H1 (cell line): ENCODE measurements around the gene PPM1G. TPM values are rescaled to one million over a fixed set of nuclear protein-coding genes. Genes with fewer than 3 reads are reported as not detected.

Experiments used
- HDAC2 ChIP-seq, 2 experiments: fragments of 300-600 bp in 1 of 2; sonication (generic) in 1 of 2; IDR thresholded peaks; 2 replicates each; pipeline ENCODE4 v1.6.1; 2011 to 2012; ENCODE audit warnings: low read depth in 2 of 2, low read length in 2 of 2, mild to moderate bottlenecking in 2 of 2, moderate library complexity in 2 of 2, borderline replicate concordance in 1 of 2, inconsistent platforms in 1 of 2
- KDM1A ChIP-seq: fragments of 200-600, 300-600 bp; sonication (generic); IDR thresholded peaks from 2 replicates; pipeline ENCODE4 v1.7.1; 2016; ENCODE audit warnings: mild to moderate bottlenecking, low read length, borderline replicate concordance
- SP1 ChIP-seq: IDR thresholded peaks from 2 replicates; pipeline ENCODE4 v1.6.1; 2011; ENCODE audit warnings: low read depth, low read length
- SRF ChIP-seq: IDR thresholded peaks from 2 replicates; pipeline ENCODE4 v1.6.1; 2011; ENCODE audit warnings: mild to moderate bottlenecking, low read depth, low read length, moderate library complexity
- TAF1 ChIP-seq: IDR thresholded peaks from 2 replicates; pipeline ENCODE4 v1.6.1; 2011; ENCODE audit warnings: mild to moderate bottlenecking, low read depth, low read length
- ZNF274 ChIP-seq: IDR thresholded peaks from 2 replicates; pipeline ENCODE4 v1.7.0; 2012; ENCODE audit warnings: low read length, borderline replicate concordance; ENCODE audit errors: extremely low read depth
- polyA plus RNA-seq, 7 experiments: library from polyadenylated mRNA; depleted of rRNA in 3 of 7; stranded (reverse) in 5 of 7; unstranded in 2 of 7; fragments of >200 nt in 5 of 7; fragments of 200-250 nt in 2 of 7; gene quantifications; 1 replicate in 5 of 7; 2 replicates in 1 of 7; 4 replicates in 1 of 7; pipeline versions ENCODE4 v1.2.1 to v1.2.3, GENCODE V29; 2011 to 2013; ENCODE audit warnings: missing spikeins in 2 of 7, mixed read lengths in 2 of 7
- total RNA-seq: library from RNA; stranded (reverse); fragmentation: NEBNext Ultra II Directional; extraction: Animal tissue kit (Norgen Biotek cat#: 25700); gene quantifications from 2 replicates; pipeline ENCODE4 v1.2.1, GENCODE V29; 2021
- TF ChIP-seq, protein P1 (sequence below): IDR thresholded peaks from 2 replicates; pipeline ENCODE4 v1.6.1; 2012; ENCODE audit warnings: inconsistent platforms

PPM1G gene
- total and polyA plus RNA-seq, 2 of the 8 experiments (the other 6 are each of a cell fraction or from before 2014, with no cell fraction given), result 73.3 to 203 TPM

DNA sequence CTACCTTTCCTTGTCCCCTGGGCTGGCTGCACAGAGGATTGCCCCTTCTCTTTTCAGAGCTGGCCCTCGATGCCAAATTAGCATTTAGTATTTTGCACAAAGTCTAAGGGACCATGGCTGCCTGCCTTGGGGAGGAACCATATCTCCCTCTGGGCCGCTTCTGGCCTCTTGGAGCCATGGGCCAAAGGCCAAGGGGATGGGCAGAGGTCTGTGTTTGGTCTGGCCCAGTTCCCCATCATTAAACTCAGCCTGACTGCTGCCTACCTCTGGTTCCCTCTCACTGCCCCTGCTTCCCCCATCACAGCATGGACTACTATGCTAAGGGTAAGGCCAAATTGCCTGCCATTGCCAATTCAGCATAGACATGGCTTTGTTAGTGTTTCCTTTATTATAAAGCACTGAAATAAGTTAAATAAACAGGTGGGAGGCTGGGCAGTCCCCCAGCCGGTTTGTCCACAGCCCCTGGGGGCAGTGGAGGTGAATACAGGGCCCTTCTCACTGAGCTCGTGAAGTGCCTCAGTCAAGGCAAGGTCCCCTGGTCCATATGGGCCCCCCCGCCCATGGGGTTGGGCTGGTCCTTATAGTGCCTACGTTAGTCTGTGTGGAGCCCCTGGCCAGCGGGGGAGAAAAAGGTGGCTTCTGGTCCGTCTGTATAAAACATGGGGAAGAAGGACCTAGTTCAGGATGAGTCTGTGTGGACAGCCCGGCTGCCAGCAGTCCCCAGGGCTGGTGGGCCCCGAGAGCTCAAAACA is 32.3 kb downstream of the PPM1G start (continued):
- no peak for TF ChIP-seq SRF
- no peak for TF ChIP-seq ZNF274
- TF ChIP-seq, protein P1, sequence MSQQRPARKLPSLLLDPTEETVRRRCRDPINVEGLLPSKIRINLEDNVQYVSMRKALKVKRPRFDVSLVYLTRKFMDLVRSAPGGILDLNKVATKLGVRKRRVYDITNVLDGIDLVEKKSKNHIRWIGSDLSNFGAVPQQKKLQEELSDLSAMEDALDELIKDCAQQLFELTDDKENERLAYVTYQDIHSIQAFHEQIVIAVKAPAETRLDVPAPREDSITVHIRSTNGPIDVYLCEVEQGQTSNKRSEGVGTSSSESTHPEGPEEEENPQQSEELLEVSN, result no peak
- TF ChIP-seq KDM1A, result no peak
- TF ChIP-seq TAF1, result no peak
- TF ChIP-seq SP1, result no peak
- no peak for TF ChIP-seq HDAC2 (IDR thresholded peaks at IDR 0.05; ENCODE audit: borderline replicate concordance in 1 of 2, low read depth in 2 of 2, low read length in 2 of 2)
